CD8-positive, alpha-beta memory T cell (primary cell): Measurements from ENCODE around the gene S100Z. TPM values are rescaled to one million over a fixed set of nuclear protein-coding genes. Genes with fewer than 3 reads are reported as not detected.
A peak's percentile ranks its signal among the peaks of the same experiment; 100 is the strongest.

Experiments used
- CTCF ChIA-PET: fragments of 350-600 bp; sonication (Branson Sonifier 250); formaldehyde crosslinking; loops from one replicate; lab custom pipeline; 2021; ENCODE audit warnings: antibody characterized with exemption; lab: Charles Lee
- POLR2A ChIA-PET: fragments of 350-600 bp; sonication (Branson Sonifier 250); formaldehyde crosslinking; loops from one replicate; lab custom pipeline; 2021; ENCODE audit warnings: antibody characterized with exemption; lab: Charles Lee
- DNase-seq, 5 donors: peaks; one replicate each; pipeline versions ENCODE4 v3.0.0 to v3.0.0-alpha.2; 2020 to 2022; ENCODE audit warnings: mixed read lengths in 1 of 5
- H3K27ac ChIP-seq: one replicate; pipeline ENCODE4 v1.7.0; 2013; ENCODE audit warnings: low read depth, mild to moderate bottlenecking, low read length, moderate library complexity
- H3K27me3 ChIP-seq: 2 replicates; pipeline ENCODE4 v1.7.0; 2013; ENCODE audit warnings: low read length, mild to moderate bottlenecking; ENCODE audit not compliant: insufficient read depth, poor library complexity, severe bottlenecking
- H3K36me3 ChIP-seq: 2 replicates; pipeline ENCODE4 v1.7.0; 2013; ENCODE audit warnings: mild to moderate bottlenecking, low read length, moderate library complexity; ENCODE audit not compliant: insufficient read depth
- H3K4me1 ChIP-seq: 2 replicates; pipeline ENCODE4 v1.7.0; 2013; ENCODE audit warnings: mild to moderate bottlenecking, low read length, moderate library complexity; ENCODE audit not compliant: insufficient read depth
- H3K4me3 ChIP-seq: 2 replicates; pipeline ENCODE4 v1.7.0; 2013; ENCODE audit warnings: mild to moderate bottlenecking, low read length
- H3K9me3 ChIP-seq: 2 replicates; pipeline ENCODE4 v1.7.0; 2013; ENCODE audit warnings: mild to moderate bottlenecking, low read length
- H3K27ac Mint-ChIP-seq, 8 donors: one replicate each; pipeline ENCODE4 v1.8.0; 2020 to 2021; ENCODE audit warnings: mixed read lengths in 8 of 8, mild to moderate bottlenecking in 6 of 8, inconsistent platforms in 3 of 8, moderate library complexity in 3 of 8
- H3K27me3 Mint-ChIP-seq, 2 donors: one replicate each; pipeline ENCODE4 v1.8.0; 2020 to 2021; ENCODE audit warnings: mixed read lengths in 2 of 2, mild to moderate bottlenecking in 1 of 2, moderate library complexity in 1 of 2
- H3K36me3 Mint-ChIP-seq, 3 donors: one replicate each; pipeline ENCODE4 v1.8.0; 2020 to 2021; ENCODE audit warnings: mixed read lengths in 3 of 3, inconsistent platforms in 1 of 3, mild to moderate bottlenecking in 1 of 3
- H3K4me1 Mint-ChIP-seq, 3 donors: one replicate each; pipeline ENCODE4 v1.8.0; 2020 to 2021; ENCODE audit warnings: mixed read lengths in 3 of 3, inconsistent platforms in 1 of 3, mild to moderate bottlenecking in 1 of 3
- H3K4me3 Mint-ChIP-seq, 7 donors: one replicate each; pipeline ENCODE4 v1.8.0; 2020 to 2021; ENCODE audit warnings: mixed read lengths in 7 of 7, mild to moderate bottlenecking in 6 of 7, moderate library complexity in 4 of 7, inconsistent platforms in 2 of 7
- H3K9me3 Mint-ChIP-seq, 5 donors: one replicate each; pipeline ENCODE4 v1.8.0; 2020 to 2022; ENCODE audit warnings: mixed read lengths in 5 of 5, mild to moderate bottlenecking in 3 of 5, moderate library complexity in 2 of 5, inconsistent platforms in 1 of 5
- polyA plus RNA-seq: library from polyadenylated mRNA; unstranded; fragments of 300-500 nt; fragmentation: Illumina TruSeq; gene quantifications from one replicate; pipeline ENCODE4 v1.2.3, GENCODE V29; 2021
- total RNA-seq, 2 experiments: library from RNA; stranded (reverse); gene quantifications; one replicate each; pipeline ENCODE4 v1.2.3, GENCODE V29; 2021

The S100Z gene
- total RNA-seq (under 1 TPM in 1 of 2 experiments, not detected in 1; 0.48 TPM), polyA plus RNA-seq (not detected)

- no peaks in the 10 kb centered on the region for H3K9me3 Mint-ChIP-seq
- CTCF ChIA-PET = interaction anchor here (0.7 kb wide), 1 partner anchor 59 kb away, joined by 3 read pairs; no protein-coding TSS in a partner anchor
Observed at GRCh38 chr5:76849419-76850291, at the start of gene S100Z. S100Z (plus strand) TSS chr5:76850014; CDS start chr5:76875360, 25,346 bp downstream.

GRCh38 chr5:76800579-76800978, 49.2 kb upstream of the S100Z start:
- Mint-ChIP-seq H3K27ac (no peak overlapping the region), H3K9me3 (no peaks in the 10 kb centered on the region), H3K36me3 (peaks cover 0 to 4% (median 0%) of the 10 kb centered on the region in 3 donors), H3K4me3 (no peak overlapping the region), H3K27me3 (peaks cover 7 to 22% of the 10 kb centered on the region in 2 donors), H3K4me1 (no peaks in the 10 kb centered on the region)
- POLR2A ChIA-PET = no interaction called here
- Histone ChIP-seq H3K4me1 (no peaks in the 10 kb centered on the region), H3K27ac (no peak overlapping the region), H3K27me3 (no peaks in the 10 kb centered on the region), H3K36me3 (no peaks in the 10 kb centered on the region), H3K4me3 (no peak overlapping the region), H3K9me3 (no peaks in the 10 kb centered on the region)
- no peak for DNase-seq
- CTCF ChIA-PET = no interaction called here

More at GRCh38 chr5:76849419-76850291, at the start of gene S100Z:
- Histone ChIP-seq H3K9me3 (no peaks in the 10 kb centered on the region), H3K4me1 (peaks cover 20% of the 10 kb centered on the region), H3K27ac (no peak within 1 kb of the TSS), H3K4me3 (no peak within 1 kb of the TSS), H3K36me3 (no peaks in the 10 kb centered on the region), H3K27me3 (no peaks in the 10 kb centered on the region)
- peak within 1 kb of the TSS in 6 of 7 donors; percentile 2 to 57 (median 41) for H3K4me3 Mint-ChIP-seq
- peak within 1 kb of the TSS in 7 of 8 donors; percentile 37 to 93 (median 64) for H3K27ac Mint-ChIP-seq
- POLR2A ChIA-PET = no interaction called here
- peaks cover 0 to 6% (median 2%) of the 10 kb centered on the region in 3 donors for H3K36me3 Mint-ChIP-seq
- DNase-seq = no peak
- H3K27me3 Mint-ChIP-seq = peaks cover 2 to 10% of the 10 kb centered on the region in 2 donors
- H3K4me1 Mint-ChIP-seq = peaks cover 8 to 38% (median 28%) of the 10 kb centered on the region in 3 donors

GRCh38 chr5:76801159-76801802, 48.5 kb upstream of the S100Z start:
- Mint-ChIP-seq H3K9me3 (no peaks in the 10 kb centered on the region), H3K36me3 (peaks cover 0 to 4% (median 0%) of the 10 kb centered on the region in 3 donors), H3K4me3 (no peak overlapping the region), H3K27me3 (peaks cover 7 to 22% of the 10 kb centered on the region in 2 donors), H3K4me1 (no peaks in the 10 kb centered on the region), H3K27ac (no peak overlapping the region)
- no peak for DNase-seq
- H3K36me3 ChIP-seq = no peaks in the 10 kb centered on the region
- no peaks in the 10 kb centered on the region for H3K27me3 ChIP-seq
- no peaks in the 10 kb centered on the region for H3K4me1 ChIP-seq
- ChIA-PET CTCF (no interaction called here), POLR2A (no interaction called here)
- no peak overlapping the region for H3K27ac ChIP-seq
- H3K4me3 ChIP-seq = no peak overlapping the region
- H3K9me3 ChIP-seq = no peaks in the 10 kb centered on the region

- no peaks in the 10 kb centered on the region for H3K27me3 ChIP-seq
Observed at GRCh38 chr5:76801803-76802195, 48.0 kb upstream of the S100Z start.

GRCh38 chr5:76804266-76804665, 45.5 kb upstream of the S100Z start:
- H3K27me3 ChIP-seq = no peaks in the 10 kb centered on the region
- Mint-ChIP-seq H3K27ac (no peak overlapping the region), H3K27me3 (peaks cover 8 to 22% of the 10 kb centered on the region in 2 donors), H3K36me3 (peaks cover 0 to 4% (median 0%) of the 10 kb centered on the region in 3 donors), H3K9me3 (no peaks in the 10 kb centered on the region), H3K4me3 (no peak overlapping the region), H3K4me1 (no peaks in the 10 kb centered on the region)
- ChIA-PET POLR2A (no interaction called here), CTCF (no interaction called here)
- no peaks in the 10 kb centered on the region for H3K4me1 ChIP-seq
- H3K4me3 ChIP-seq = no peak overlapping the region
- DNase-seq = no peak
- H3K27ac ChIP-seq = no peak overlapping the region
- H3K9me3 ChIP-seq = no peaks in the 10 kb centered on the region
- H3K36me3 ChIP-seq = no peaks in the 10 kb centered on the region

More at GRCh38 chr5:76801803-76802195, 48.0 kb upstream of the S100Z start:
- Histone ChIP-seq H3K4me3 (no peak overlapping the region), H3K9me3 (no peaks in the 10 kb centered on the region), H3K4me1 (no peaks in the 10 kb centered on the region), H3K36me3 (no peaks in the 10 kb centered on the region), H3K27ac (no peak overlapping the region)
- peaks cover 0 to 4% (median 0%) of the 10 kb centered on the region in 3 donors for H3K36me3 Mint-ChIP-seq
- H3K27me3 Mint-ChIP-seq = peaks cover 7 to 22% of the 10 kb centered on the region in 2 donors
- no peak overlapping the region for H3K4me3 Mint-ChIP-seq
- no peaks in the 10 kb centered on the region for H3K9me3 Mint-ChIP-seq
- CTCF ChIA-PET = no interaction called here
- H3K4me1 Mint-ChIP-seq = no peaks in the 10 kb centered on the region
- DNase-seq = no peak
- POLR2A ChIA-PET = no interaction called here
- no peak overlapping the region for H3K27ac Mint-ChIP-seq

- H3K27me3 Mint-ChIP-seq = peaks cover 15% of the 10 kb centered on the region in 2 donors
- DNase-seq = no peak
- Histone ChIP-seq H3K27me3 (no peaks in the 10 kb centered on the region), H3K4me3 (no peak overlapping the region), H3K9me3 (no peaks in the 10 kb centered on the region), H3K27ac (no peak overlapping the region), H3K36me3 (no peaks in the 10 kb centered on the region), H3K4me1 (no peaks in the 10 kb centered on the region)
- H3K36me3 Mint-ChIP-seq = peaks cover 0 to 4% (median 0%) of the 10 kb centered on the region in 3 donors
- ChIA-PET POLR2A (no interaction called here), CTCF (interaction anchor here (1.2 to 2.5 kb wide), 2 partner anchors 11 to 15 kb away, joined by 3 to 7 read pairs; no protein-coding TSS in a partner anchor)
- no peak overlapping the region for H3K27ac Mint-ChIP-seq
- no peaks in the 10 kb centered on the region for H3K4me1 Mint-ChIP-seq
- peaks cover 0 to 2% (median 0%) of the 10 kb centered on the region in 5 donors for H3K9me3 Mint-ChIP-seq
- no peak overlapping the region for H3K4me3 Mint-ChIP-seq
Observed at GRCh38 chr5:76805821-76806505, 43.9 kb upstream of the S100Z start.

- Mint-ChIP-seq H3K4me1 (no peaks in the 10 kb centered on the region), H3K36me3 (peaks cover 0 to 4% (median 0%) of the 10 kb centered on the region in 3 donors), H3K4me3 (no peak overlapping the region), H3K27ac (no peak overlapping the region), H3K27me3 (peaks cover 3 to 13% of the 10 kb centered on the region in 2 donors), H3K9me3 (peaks cover 0 to 2% (median 0%) of the 10 kb centered on the region in 5 donors)
- no peaks in the 10 kb centered on the region for H3K4me1 ChIP-seq
- ChIA-PET POLR2A (no interaction called here), CTCF (interaction anchor here (1.0 to 2.5 kb wide), 3 partner anchors 10 to 32 kb away, joined by 3 to 7 read pairs (median 3); no protein-coding TSS in a partner anchor)
- H3K27me3 ChIP-seq = no peaks in the 10 kb centered on the region
- no peak overlapping the region for H3K4me3 ChIP-seq
- H3K36me3 ChIP-seq = no peaks in the 10 kb centered on the region
- no peaks in the 10 kb centered on the region for H3K9me3 ChIP-seq
- no peak for DNase-seq
- no peak overlapping the region for H3K27ac ChIP-seq
Observed at GRCh38 chr5:76807296-76807695, 42.5 kb upstream of the S100Z start.
